ENCODE measurements around the gene ZBED6. TPM values are rescaled to one million over a fixed set of nuclear protein-coding genes. Genes with fewer than 3 reads are reported as not detected.
A peak's percentile ranks its signal among the peaks of the same experiment; 100 is the strongest.

ZBED6 gene
- total RNA-seq, 1 donor from 2014 or later: 34.1 TPM

DNA sequence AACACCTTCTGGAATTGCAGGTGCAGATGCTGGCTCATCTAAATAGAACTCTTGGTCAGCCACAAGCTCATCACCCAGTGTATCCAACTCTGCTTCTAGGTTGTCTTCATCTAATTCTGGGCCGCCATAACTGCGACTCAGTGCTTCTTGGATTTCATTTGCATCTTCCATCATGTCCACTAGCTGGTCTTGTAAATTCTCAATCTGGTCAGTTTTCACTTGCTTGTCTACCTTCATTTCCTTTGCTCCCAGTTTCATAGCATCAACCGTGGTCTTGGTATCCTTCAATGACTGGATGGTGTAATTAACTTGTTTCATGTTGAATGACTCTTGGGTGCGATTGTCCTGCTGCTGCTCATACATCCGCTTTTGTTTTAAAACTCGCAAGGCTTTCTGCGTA, 10.3 kb downstream of the ZBED6 start:
- Mint-ChIP-seq H3K27me3 (ENCODE audit: low read depth, unreplicated experiment) (no peaks in the 10 kb centered on the region), H3K36me3 (ENCODE audit: low read depth, unreplicated experiment) (peaks cover 12% of the 10 kb centered on the region)

DNA sequence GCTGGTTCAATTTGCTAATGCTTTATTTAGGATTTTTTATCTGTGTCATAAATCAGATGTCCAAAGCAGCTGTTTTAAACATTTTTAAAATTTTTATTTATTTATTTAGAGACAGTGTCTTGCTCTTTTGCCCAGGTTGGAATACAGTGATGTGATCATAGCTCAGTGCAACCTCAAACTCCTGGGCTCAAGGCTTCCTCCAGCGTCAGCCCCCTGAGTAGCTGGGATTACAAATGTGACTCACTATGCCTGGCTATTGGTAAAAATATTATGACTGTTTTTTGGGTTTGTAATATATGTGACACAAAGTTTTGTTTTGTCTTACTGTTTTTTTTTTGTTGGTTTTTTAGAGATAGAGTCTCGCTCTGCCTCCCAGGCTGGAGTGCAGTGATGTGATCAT, 11.8 kb downstream of the ZBED6 start:
- H3K36me3 ChIP-seq (ENCODE audit: insufficient read depth, low read length): peaks cover 20% of the 10 kb centered on the region
- no peak overlapping the region for H3K4me3 ChIP-seq (ENCODE audit: insufficient read depth, low read depth, low read length)
- H3K4me1 Mint-ChIP-seq (ENCODE audit: low read depth, unreplicated experiment): peaks cover 5% of the 10 kb centered on the region
- peak overlapping the region; percentile 53 for H3K27ac ChIP-seq (ENCODE audit: low read depth, low read length)
- peaks cover 88% of the 10 kb centered on the region for H4K20me1 ChIP-seq (ENCODE audit: insufficient read depth, low read length)
- no peaks in the 10 kb centered on the region for H3K9me3 Mint-ChIP-seq (ENCODE audit: unreplicated experiment)
- DNase-seq (ENCODE audit: low read depth): peak; percentile 73
- H3K4me2 ChIP-seq (ENCODE audit: low read length): no peak overlapping the region
- H3K9ac ChIP-seq (ENCODE audit: low read length): no peak overlapping the region
- no peaks in the 10 kb centered on the region for H3K27me3 Mint-ChIP-seq (ENCODE audit: low read depth, unreplicated experiment)
- FAIRE-seq: no peak
- H3K4me3 Mint-ChIP-seq (ENCODE audit: unreplicated experiment): no peak overlapping the region
- H3K9me3 ChIP-seq (ENCODE audit: insufficient read depth, low read depth, low read length): no peaks in the 10 kb centered on the region
- peaks cover 93% of the 10 kb centered on the region for H3K79me2 ChIP-seq (ENCODE audit: insufficient read depth, low read length)
- H2AFZ ChIP-seq (ENCODE audit: low read depth, low read length): no peak overlapping the region
- peaks cover 14% of the 10 kb centered on the region for H3K36me3 Mint-ChIP-seq (ENCODE audit: low read depth, unreplicated experiment)
- H3K27ac Mint-ChIP-seq (ENCODE audit: unreplicated experiment): peak overlapping the region; percentile 53
- peaks cover 7% of the 10 kb centered on the region for H3K4me1 ChIP-seq (ENCODE audit: insufficient read depth, low read length)
- H3K27me3 ChIP-seq (ENCODE audit: insufficient read depth, low read length): no peaks in the 10 kb centered on the region
- TF ChIP-seq, protein P1, sequence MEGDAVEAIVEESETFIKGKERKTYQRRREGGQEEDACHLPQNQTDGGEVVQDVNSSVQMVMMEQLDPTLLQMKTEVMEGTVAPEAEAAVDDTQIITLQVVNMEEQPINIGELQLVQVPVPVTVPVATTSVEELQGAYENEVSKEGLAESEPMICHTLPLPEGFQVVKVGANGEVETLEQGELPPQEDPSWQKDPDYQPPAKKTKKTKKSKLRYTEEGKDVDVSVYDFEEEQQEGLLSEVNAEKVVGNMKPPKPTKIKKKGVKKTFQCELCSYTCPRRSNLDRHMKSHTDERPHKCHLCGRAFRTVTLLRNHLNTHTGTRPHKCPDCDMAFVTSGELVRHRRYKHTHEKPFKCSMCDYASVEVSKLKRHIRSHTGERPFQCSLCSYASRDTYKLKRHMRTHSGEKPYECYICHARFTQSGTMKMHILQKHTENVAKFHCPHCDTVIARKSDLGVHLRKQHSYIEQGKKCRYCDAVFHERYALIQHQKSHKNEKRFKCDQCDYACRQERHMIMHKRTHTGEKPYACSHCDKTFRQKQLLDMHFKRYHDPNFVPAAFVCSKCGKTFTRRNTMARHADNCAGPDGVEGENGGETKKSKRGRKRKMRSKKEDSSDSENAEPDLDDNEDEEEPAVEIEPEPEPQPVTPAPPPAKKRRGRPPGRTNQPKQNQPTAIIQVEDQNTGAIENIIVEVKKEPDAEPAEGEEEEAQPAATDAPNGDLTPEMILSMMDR (IDR thresholded peaks at IDR 0.05; ENCODE audit: insufficient read depth, low read depth, low read length): no peak
- TF ChIP-seq EZH2 (IDR thresholded peaks at IDR 0.05; ENCODE audit: insufficient read depth, low read length): no peak

More for the DNA sequence above, 10.3 kb downstream of the ZBED6 start:
- peaks cover 93% of the 10 kb centered on the region for H3K79me2 ChIP-seq (ENCODE audit: insufficient read depth, low read length)
- H3K4me1 ChIP-seq (ENCODE audit: insufficient read depth, low read length): peaks cover 7% of the 10 kb centered on the region
- H3K9me3 ChIP-seq (ENCODE audit: insufficient read depth, low read depth, low read length): no peaks in the 10 kb centered on the region
- Mint-ChIP-seq H3K4me1 (ENCODE audit: low read depth, unreplicated experiment) (peaks cover 10% of the 10 kb centered on the region), H3K9me3 (ENCODE audit: unreplicated experiment) (no peaks in the 10 kb centered on the region), H3K4me3 (ENCODE audit: unreplicated experiment) (no peak overlapping the region), H3K27ac (ENCODE audit: unreplicated experiment) (no peak overlapping the region)
- H3K4me2 ChIP-seq (ENCODE audit: low read length): no peak overlapping the region
- no peak overlapping the region for H3K27ac ChIP-seq (ENCODE audit: low read depth, low read length)
- peaks cover 20% of the 10 kb centered on the region for H3K36me3 ChIP-seq (ENCODE audit: insufficient read depth, low read length)
- FAIRE-seq (no peak), DNase-seq (ENCODE audit: low read depth) (no peak)
- H2AFZ ChIP-seq (ENCODE audit: low read depth, low read length): no peak overlapping the region
- TF ChIP-seq, protein P1 (IDR thresholded peaks at IDR 0.05; ENCODE audit: insufficient read depth, low read depth, low read length): no peak
- no peak for TF ChIP-seq EZH2 (IDR thresholded peaks at IDR 0.05; ENCODE audit: insufficient read depth, low read length)
- no peak overlapping the region for H3K4me3 ChIP-seq (ENCODE audit: insufficient read depth, low read depth, low read length)
- H4K20me1 ChIP-seq (ENCODE audit: insufficient read depth, low read length): peaks cover 87% of the 10 kb centered on the region
- H3K9ac ChIP-seq (ENCODE audit: low read length): no peak overlapping the region
- H3K27me3 ChIP-seq (ENCODE audit: insufficient read depth, low read length): no peaks in the 10 kb centered on the region

DNA sequence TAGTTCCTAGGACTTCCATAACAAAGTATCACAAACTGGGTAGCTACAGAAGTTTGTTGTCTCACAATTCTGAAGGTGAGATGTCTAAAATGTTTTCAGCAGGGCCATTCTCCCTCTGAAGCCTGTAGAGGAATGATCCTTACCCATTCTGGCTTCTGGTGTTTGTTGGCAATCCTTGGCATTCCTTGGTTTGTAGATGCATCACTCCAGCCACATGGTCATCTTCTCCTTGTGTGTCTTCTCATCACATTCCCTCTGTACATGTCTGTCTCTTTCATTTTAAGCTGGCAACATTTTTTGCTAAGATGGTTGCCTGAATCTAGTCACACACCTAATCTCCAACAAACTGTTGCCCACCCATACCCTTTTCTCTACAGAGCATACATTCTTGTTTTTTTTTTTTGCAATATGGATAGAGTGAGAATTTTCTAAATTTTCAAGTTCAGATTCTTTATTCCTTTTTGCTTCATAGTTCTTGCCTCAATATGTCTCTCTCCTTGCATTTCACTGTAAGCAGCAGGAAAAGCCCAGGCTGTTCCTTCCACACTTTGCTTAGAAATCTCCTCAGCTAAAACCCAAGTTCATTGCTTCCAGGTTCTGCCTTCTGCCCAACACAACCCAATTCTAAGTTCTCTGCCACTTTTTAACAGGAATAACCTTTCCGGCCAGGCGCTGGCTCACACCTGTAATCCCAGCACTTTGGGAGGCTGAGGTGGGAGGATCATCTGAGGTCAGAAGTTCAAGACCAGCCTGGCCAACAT, 18.3 kb downstream of the ZBED6 start:
- peaks cover 75% of the 10 kb centered on the region for H4K20me1 ChIP-seq (ENCODE audit: insufficient read depth, low read length)
- no peak overlapping the region for H3K9ac ChIP-seq (ENCODE audit: low read length)
- no peak for DNase-seq (ENCODE audit: low read depth)
- no peak overlapping the region for H3K4me3 ChIP-seq (ENCODE audit: insufficient read depth, low read depth, low read length)
- no peak for FAIRE-seq
- no peak overlapping the region for H3K27ac Mint-ChIP-seq (ENCODE audit: unreplicated experiment)
- no peaks in the 10 kb centered on the region for H3K27me3 ChIP-seq (ENCODE audit: insufficient read depth, low read length)
- TF ChIP-seq EZH2 (IDR thresholded peaks at IDR 0.05; ENCODE audit: insufficient read depth, low read length): no peak
- TF ChIP-seq, protein P1 (IDR thresholded peaks at IDR 0.05; ENCODE audit: insufficient read depth, low read depth, low read length): no peak
- H3K4me1 ChIP-seq (ENCODE audit: insufficient read depth, low read length): no peaks in the 10 kb centered on the region
- H2AFZ ChIP-seq (ENCODE audit: low read depth, low read length): no peak overlapping the region
- peaks cover 94% of the 10 kb centered on the region for H3K79me2 ChIP-seq (ENCODE audit: insufficient read depth, low read length)
- H3K36me3 Mint-ChIP-seq (ENCODE audit: low read depth, unreplicated experiment): peaks cover 15% of the 10 kb centered on the region
- no peak overlapping the region for H3K4me3 Mint-ChIP-seq (ENCODE audit: unreplicated experiment)
- H3K9me3 ChIP-seq (ENCODE audit: insufficient read depth, low read depth, low read length): no peaks in the 10 kb centered on the region
- H3K27me3 Mint-ChIP-seq (ENCODE audit: low read depth, unreplicated experiment): no peaks in the 10 kb centered on the region
- H3K4me2 ChIP-seq (ENCODE audit: low read length): no peak overlapping the region
- peaks cover 23% of the 10 kb centered on the region for H3K36me3 ChIP-seq (ENCODE audit: insufficient read depth, low read length)
- no peaks in the 10 kb centered on the region for H3K4me1 Mint-ChIP-seq (ENCODE audit: low read depth, unreplicated experiment)
- no peak overlapping the region for H3K27ac ChIP-seq (ENCODE audit: low read depth, low read length)
- H3K9me3 Mint-ChIP-seq (ENCODE audit: unreplicated experiment): peaks cover 2% of the 10 kb centered on the region

All from astrocyte (in vitro differentiated cells and primary cell).